SK-N-SH (cell line): Measurements from ENCODE around the gene FTCD.

Source experiments
- ELF1 ChIP-seq: IDR thresholded peaks from 2 replicates; pipeline ENCODE4 v1.4.0; 2012
- GABPA ChIP-seq: IDR thresholded peaks from 2 replicates; pipeline ENCODE4 v1.4.0; 2012; ENCODE audit warnings: low read depth, mild to moderate bottlenecking
- GATA2 ChIP-seq: sonication (generic); formaldehyde crosslinking; IDR thresholded peaks from 2 replicates; pipeline ENCODE4 v1.5.0; 2020; ENCODE audit warnings: mild to moderate bottlenecking, missing genetic modification reagents
- JUND ChIP-seq: IDR thresholded peaks from 2 replicates; pipeline ENCODE4 v1.4.0; 2012
- NRF1 ChIP-seq: IDR thresholded peaks from 2 replicates; pipeline ENCODE4 v1.6.1; 2012; ENCODE audit warnings: low read depth, mild to moderate bottlenecking, low read length
- RXRA ChIP-seq: IDR thresholded peaks from 2 replicates; pipeline ENCODE4 v1.4.0; 2012; ENCODE audit warnings: low read depth, mild to moderate bottlenecking, borderline replicate concordance
- SMC3 ChIP-seq: IDR thresholded peaks from 2 replicates; pipeline ENCODE4 v1.6.1; 2012; ENCODE audit warnings: low read depth, low read length, improper control_type of control experiment
- TAF1 ChIP-seq: IDR thresholded peaks from 2 replicates; pipeline ENCODE4 v1.6.1; 2012; ENCODE audit warnings: low read depth, mild to moderate bottlenecking, low read length, moderate library complexity, borderline replicate concordance
- TF ChIP-seq, protein P1 (sequence below): IDR thresholded peaks from 2 replicates; pipeline ENCODE4 v1.4.0; 2012; ENCODE audit warnings: low read depth
- TF ChIP-seq, protein P2 (sequence below): fragments of 200-600 bp; sonication (generic); IDR thresholded peaks from 2 replicates; pipeline ENCODE4 v1.6.1; 2017; ENCODE audit warnings: antibody characterized with exemption, mild to moderate bottlenecking, moderate library complexity
- TF ChIP-seq, protein P3 (sequence below): fragments of 150-350 bp; IDR thresholded peaks from 2 replicates; pipeline ENCODE4 v1.6.1; 2016; ENCODE audit warnings: mild to moderate bottlenecking, low read depth, low read length

DNA sequence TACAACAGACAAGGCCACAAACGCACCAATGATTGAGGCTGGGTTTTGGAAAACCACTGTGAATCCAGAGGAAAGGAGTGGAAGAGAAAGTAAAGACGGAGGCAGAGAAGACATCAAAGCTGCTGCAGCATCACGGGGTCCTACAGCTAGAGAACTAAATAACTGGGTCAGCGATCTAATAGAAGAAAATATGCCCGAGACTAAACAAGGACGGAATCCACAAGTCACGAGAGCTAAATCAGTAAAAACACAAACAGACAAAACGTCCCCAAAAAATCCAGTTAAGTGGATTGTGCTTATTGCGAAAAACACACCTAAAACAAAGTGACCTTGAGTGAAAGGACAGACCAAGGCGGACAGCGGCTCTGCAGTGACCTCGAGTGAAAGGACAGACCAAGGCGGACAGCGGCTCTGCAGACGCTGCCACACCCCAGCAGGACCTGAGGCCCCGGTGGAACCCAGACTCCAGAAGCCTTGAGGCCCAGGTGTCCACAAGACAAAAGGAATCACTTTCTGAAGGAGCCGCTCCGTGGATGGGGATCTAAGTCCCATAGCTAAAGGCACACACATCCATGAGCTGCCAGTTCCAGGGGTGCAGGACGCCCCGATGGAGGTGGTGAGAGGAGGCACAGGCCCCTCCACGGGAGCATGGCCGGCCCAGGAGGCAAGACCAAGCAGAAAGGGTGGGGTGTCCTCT is 6.0 kb downstream of the FTCD start:
- TF ChIP-seq, protein P1, sequence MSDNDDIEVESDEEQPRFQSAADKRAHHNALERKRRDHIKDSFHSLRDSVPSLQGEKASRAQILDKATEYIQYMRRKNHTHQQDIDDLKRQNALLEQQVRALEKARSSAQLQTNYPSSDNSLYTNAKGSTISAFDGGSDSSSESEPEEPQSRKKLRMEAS, result no peak
- TF ChIP-seq, protein P2, sequence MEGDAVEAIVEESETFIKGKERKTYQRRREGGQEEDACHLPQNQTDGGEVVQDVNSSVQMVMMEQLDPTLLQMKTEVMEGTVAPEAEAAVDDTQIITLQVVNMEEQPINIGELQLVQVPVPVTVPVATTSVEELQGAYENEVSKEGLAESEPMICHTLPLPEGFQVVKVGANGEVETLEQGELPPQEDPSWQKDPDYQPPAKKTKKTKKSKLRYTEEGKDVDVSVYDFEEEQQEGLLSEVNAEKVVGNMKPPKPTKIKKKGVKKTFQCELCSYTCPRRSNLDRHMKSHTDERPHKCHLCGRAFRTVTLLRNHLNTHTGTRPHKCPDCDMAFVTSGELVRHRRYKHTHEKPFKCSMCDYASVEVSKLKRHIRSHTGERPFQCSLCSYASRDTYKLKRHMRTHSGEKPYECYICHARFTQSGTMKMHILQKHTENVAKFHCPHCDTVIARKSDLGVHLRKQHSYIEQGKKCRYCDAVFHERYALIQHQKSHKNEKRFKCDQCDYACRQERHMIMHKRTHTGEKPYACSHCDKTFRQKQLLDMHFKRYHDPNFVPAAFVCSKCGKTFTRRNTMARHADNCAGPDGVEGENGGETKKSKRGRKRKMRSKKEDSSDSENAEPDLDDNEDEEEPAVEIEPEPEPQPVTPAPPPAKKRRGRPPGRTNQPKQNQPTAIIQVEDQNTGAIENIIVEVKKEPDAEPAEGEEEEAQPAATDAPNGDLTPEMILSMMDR, result no peak
- TF ChIP-seq ELF1, result no peak
- no peak for TF ChIP-seq GABPA
- no peak for TF ChIP-seq TAF1
- TF ChIP-seq, protein P3, sequence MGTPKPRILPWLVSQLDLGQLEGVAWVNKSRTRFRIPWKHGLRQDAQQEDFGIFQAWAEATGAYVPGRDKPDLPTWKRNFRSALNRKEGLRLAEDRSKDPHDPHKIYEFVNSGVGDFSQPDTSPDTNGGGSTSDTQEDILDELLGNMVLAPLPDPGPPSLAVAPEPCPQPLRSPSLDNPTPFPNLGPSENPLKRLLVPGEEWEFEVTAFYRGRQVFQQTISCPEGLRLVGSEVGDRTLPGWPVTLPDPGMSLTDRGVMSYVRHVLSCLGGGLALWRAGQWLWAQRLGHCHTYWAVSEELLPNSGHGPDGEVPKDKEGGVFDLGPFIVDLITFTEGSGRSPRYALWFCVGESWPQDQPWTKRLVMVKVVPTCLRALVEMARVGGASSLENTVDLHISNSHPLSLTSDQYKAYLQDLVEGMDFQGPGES, result no peak
- no peak for TF ChIP-seq GATA2
- TF ChIP-seq JUND, result no peak
- TF ChIP-seq SMC3, result no peak
- no peak for TF ChIP-seq NRF1
- TF ChIP-seq RXRA, result no peak
